ENCODE results near the gene HOXA1.
"Not testable (repeated sequence)": the region's sequence is repeated elsewhere in the genome, so short reads cannot be mapped to it uniquely, and the experiment has no call there.

The HOXA1 gene

GRCh38 chr7:27088002-27088922 lies 7.5 kb downstream of the HOXA1 start:
- no peak for DNase-seq

DNA sequence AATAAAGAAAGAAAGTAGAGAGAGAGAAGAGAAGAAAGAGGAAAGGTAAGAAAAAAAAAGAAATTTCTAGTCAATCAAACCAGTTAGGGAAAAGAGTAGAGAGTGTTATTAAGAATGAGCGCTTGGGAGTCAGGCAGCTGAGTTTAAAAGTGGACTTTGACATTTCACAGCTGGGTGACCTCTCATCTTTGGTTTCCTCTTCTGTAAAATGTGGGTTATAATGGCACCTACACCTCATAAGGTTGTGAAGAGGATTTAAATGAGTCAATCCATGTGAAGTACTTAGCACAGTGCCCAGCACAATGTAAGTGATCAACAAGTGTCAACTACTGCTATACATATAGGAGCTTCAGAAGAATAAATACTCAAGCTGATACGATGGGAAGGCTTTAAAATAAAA lies 12.2 kb downstream of the HOXA1 start:
- peak; percentile 11 for DNase-seq

GRCh38 chr7:27082171-27082570 lies 13.6 kb downstream of the HOXA1 start:
- DNase-seq, result no peak

DNA sequence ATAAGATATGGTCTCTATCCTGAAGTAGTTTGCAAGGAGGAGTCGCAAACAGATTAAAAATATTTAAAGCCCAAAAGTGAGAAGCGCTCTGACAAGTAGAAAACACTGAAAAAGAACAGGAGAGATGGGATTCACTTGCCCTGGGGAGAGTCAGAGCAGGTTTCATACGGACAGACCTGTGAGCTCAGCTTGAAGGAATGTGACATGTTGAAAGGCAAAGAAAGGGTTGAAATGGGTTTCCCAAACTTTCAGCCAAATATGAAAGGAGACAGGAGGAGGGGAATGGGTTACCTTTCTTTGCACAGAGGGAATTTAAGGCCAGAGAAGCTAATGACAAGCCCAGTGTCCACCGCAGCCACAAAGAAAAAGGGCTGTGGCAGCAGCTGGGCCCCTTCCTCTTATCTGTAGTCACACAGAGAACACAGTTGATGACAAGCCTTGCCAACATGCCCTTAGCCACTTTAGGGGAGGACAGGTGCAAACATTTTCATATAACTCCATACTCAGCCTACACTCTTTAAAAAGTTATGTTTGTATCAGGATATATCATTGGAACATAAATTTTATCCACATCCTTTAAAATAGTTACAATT lies 14.9 kb downstream of the HOXA1 start:
- no peak for DNase-seq

GRCh38 chr7:27079234-27079975 lies 16.4 kb downstream of the HOXA1 start:
- DNase-seq, result no peak

DNA sequence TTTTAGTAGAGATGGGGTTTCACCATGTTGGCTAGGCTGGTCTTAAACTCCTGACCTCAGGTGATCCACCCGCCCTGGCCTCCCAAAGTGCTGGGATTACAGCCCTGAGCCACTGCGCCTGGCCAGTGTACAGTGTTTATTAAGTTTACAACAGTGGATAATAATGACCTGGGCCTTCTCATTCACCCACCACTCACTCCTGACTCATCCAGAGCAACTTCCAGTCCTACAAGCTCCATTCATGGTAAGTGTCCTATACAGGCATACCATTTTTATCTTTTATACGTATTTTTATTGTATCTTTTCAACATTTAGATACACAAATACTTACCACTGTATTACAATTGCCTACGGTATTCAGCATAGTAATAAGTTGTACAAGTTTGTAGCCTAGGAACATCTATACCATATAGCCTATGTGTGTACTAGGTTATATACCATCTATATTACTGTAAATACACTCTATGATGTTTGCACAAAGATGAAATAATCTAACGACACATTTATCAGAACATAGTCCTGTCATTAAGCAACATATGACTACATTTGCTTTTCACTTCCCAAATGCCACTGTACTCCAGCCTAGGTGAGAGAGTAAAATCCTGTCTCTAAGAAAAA lies 17.1 kb downstream of the HOXA1 start:
- no peak for DNase-seq

DNA sequence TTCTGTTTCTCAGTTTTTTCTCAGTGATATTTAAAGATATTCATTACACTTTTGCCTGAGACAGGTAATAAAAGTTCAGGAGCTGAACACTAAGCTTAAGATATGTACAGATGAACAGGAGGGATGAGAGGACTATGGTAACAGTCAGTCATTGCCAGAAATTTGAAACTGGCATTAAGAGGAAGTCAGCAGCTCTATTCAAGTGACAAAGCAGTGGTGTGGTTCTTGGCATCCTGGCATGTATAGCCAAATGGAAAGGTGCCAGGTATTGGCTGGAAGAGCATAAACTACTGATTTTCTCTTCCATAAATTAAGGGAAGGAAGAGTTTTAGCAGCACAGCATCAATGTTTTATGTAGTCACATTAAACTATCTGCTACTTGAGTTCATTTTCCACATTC lies 22.7 kb downstream of the HOXA1 start:
- DNase-seq, result peak; percentile 31

- DNase-seq, result no peak
Measured at GRCh38 chr7:27071622-27072390, 24.0 kb downstream of the HOXA1 start.

GRCh38 chr7:27068259-27068658 lies 27.5 kb downstream of the HOXA1 start:
- no peak for DNase-seq

DNA sequence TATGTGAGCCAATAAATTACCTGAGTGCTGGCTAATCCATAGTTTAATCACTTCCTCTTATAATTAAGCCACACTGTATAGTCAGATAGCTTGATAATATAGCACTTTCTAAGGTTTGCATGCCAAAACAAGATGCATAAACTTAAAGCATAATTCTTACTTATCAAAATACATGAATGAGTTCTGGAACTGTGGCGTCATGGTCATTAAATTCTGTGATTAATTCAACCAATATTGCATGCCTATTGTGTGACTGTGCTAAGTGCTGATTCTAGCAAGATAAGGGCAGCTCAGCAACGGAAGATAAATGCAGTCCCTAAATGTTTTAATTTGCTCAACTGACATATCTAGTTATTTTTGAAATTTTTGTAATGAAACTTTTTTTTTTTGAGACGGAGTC lies 29.7 kb downstream of the HOXA1 start:
- no peak for DNase-seq

GRCh38 chr7:27065709-27066108 lies 30.1 kb downstream of the HOXA1 start:
- no peak for DNase-seq

- DNase-seq, result no peak
Measured at GRCh38 chr7:27064661-27065060, 31.1 kb downstream of the HOXA1 start.

DNA sequence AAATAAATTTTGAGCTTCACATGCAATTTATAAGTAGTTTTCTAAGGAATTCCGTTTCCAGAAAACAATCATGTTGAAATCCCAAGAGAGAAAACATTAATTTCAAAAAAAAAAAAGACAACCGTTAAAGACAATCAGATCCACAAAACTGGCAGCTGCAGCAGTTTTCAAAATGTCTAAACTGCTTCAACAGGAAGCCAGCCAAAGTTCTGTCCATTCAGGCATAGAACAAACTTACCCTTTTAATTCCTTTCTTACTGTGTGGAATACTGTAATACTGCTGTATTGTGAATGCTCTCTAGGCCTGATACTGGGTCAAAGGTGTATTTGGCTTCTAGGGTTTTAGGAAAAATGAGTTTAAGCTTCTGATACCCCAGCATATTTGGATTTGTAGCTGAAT lies 31.6 kb downstream of the HOXA1 start:
- DNase-seq, result peak; percentile 6

GRCh38 chr7:27062946-27063345 lies 32.9 kb downstream of the HOXA1 start:
- DNase-seq, result no peak

DNA sequence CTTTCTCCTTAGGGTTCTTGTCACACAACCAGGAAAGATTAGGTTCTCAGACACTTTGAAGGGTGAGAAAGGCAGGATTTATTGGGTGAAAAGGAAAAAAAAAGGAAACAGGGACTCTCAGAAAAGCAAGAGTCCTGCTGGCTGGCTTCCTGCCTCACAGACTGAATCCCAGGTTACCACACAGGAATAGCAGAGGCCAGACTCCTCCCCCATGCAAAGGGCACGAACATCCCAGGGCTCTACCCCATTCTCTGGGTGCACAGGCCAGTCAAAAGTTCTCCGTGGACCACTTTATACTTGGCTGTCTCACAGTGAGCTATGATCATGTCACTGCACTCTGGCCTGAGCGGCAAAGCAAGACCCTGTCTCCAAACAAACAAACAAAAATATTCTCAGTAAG lies 42.6 kb downstream of the HOXA1 start:
- no peak for DNase-seq

- DNase-seq, result no peak
Measured at GRCh38 chr7:27051451-27051850, 44.3 kb downstream of the HOXA1 start.

- DNase-seq, result no peak
Measured at GRCh38 chr7:27048438-27048837, 47.4 kb downstream of the HOXA1 start.

GRCh38 chr7:27046854-27047549 lies 48.8 kb downstream of the HOXA1 start:
- no peak for DNase-seq

- not testable (repeated sequence) for DNase-seq
Measured at GRCh38 chr7:27045972-27046371, 49.8 kb downstream of the HOXA1 start.

DNA sequence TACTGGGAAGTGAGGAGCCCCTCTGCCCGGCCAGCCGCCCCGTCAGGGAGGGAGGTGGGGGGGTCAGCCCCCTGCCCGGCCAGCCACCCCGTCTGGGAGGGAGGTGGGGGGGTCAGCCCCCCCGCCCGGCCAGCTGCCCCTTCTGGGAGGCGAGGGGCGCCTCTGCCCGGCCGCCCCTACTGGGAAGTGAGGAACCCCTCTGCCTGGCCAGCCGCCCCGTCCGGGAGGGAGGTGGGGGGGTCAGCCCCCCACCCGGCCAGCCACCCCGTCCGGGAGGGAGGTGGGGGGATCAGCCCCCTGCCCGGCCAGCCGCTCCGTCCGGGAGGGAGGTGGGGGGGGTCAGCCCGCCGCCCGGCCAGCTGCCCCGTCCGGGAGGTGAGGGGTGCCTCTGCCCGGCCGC lies 50.7 kb downstream of the HOXA1 start:
- DNase-seq, result not testable (repeated sequence)
